ENCODE results near the gene USH2A.

USH2A gene

DNA sequence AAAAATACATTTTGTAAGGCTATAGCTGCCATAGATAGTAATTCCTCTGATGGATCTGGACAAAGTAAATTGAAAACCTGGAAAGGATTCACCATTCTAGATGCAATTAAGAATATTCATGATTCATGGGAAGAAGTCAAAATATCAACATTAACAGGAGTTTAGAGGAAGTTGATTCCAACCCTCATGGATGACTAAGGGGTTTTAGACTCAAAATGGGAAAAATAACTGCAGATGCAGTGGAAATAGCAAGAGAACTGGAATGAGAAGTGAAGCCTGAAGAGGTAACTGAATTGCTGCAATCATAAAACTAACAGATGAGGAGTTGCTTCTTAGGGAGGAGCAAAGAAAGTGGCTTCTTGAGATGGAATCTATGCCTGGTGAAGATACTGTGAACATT lies 625.4 kb downstream of the USH2A start:
- H3K4me3 ChIP-seq (ENCODE audit: low read length): no peak overlapping the region
- TF ChIP-seq, protein P1, sequence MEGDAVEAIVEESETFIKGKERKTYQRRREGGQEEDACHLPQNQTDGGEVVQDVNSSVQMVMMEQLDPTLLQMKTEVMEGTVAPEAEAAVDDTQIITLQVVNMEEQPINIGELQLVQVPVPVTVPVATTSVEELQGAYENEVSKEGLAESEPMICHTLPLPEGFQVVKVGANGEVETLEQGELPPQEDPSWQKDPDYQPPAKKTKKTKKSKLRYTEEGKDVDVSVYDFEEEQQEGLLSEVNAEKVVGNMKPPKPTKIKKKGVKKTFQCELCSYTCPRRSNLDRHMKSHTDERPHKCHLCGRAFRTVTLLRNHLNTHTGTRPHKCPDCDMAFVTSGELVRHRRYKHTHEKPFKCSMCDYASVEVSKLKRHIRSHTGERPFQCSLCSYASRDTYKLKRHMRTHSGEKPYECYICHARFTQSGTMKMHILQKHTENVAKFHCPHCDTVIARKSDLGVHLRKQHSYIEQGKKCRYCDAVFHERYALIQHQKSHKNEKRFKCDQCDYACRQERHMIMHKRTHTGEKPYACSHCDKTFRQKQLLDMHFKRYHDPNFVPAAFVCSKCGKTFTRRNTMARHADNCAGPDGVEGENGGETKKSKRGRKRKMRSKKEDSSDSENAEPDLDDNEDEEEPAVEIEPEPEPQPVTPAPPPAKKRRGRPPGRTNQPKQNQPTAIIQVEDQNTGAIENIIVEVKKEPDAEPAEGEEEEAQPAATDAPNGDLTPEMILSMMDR (conservative IDR thresholded peaks at IDR 0.05; ENCODE audit: low read length): no peak
- DNase-seq (ENCODE audit: low read depth): no peak

DNA sequence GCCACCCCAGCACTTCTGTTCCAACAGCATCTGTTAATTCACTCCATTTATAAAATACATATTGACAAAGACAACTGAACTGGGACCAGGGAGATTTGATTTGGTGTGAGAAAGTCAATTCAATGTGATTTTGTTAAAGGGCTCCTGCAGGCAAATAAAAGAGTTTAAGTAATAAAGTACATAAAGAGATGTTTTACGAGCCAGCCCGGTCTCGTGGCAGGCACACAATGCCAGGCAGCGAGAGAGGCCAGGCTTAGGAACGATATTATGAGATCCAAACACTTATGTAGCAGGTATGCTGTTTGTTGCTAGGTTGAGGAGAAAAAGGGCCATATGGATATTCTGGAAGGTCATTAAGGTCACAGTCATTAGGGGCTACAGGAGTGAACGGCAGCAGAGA lies 629.1 kb downstream of the USH2A start:
- no peak for DNase-seq (ENCODE audit: low read depth)
- TF ChIP-seq, protein P1 (conservative IDR thresholded peaks at IDR 0.05; ENCODE audit: low read length): no peak
- H3K4me3 ChIP-seq (ENCODE audit: low read length): no peak overlapping the region

DNA sequence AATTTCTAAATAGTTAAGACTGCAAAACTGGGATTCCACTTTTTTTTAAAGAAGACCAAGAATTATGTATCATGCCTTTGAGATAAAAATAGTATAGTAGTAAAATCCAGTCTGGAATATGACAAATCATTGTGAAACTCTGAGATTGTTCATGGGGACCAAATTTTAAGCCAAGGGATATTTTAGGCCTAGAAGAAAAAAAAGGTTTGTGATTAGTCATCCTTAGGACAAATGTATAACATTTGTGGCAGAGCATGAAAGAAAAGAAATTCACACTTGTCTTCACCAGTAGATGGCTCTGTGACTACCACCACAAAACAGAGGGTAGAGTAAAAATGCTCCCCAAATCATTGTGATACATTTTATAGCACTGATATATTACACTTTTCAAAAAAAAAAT lies 630.1 kb downstream of the USH2A start:
- peak; percentile 83 for DNase-seq (ENCODE audit: low read depth)
- TF ChIP-seq, protein P1 (conservative IDR thresholded peaks at IDR 0.05; ENCODE audit: low read length): peak; percentile 50
- no peak overlapping the region for H3K4me3 ChIP-seq (ENCODE audit: low read length)

- no peak overlapping the region for H3K4me3 ChIP-seq (ENCODE audit: low read length)
- DNase-seq (ENCODE audit: low read depth): no peak
- TF ChIP-seq, protein P1 (conservative IDR thresholded peaks at IDR 0.05; ENCODE audit: low read length): no peak
Measured at GRCh38 chr1:215792446-215792845, 630.8 kb downstream of the USH2A start.

GRCh38 chr1:215789981-215790380 lies 633.3 kb downstream of the USH2A start:
- DNase-seq (ENCODE audit: low read depth): no peak
- H3K4me3 ChIP-seq (ENCODE audit: low read length): no peak overlapping the region
- TF ChIP-seq, protein P1 (conservative IDR thresholded peaks at IDR 0.05; ENCODE audit: low read length): no peak

GRCh38 chr1:215786997-215787396 lies 636.3 kb downstream of the USH2A start:
- DNase-seq (ENCODE audit: low read depth): no peak
- no peak overlapping the region for H3K4me3 ChIP-seq (ENCODE audit: low read length)
- TF ChIP-seq, protein P1 (conservative IDR thresholded peaks at IDR 0.05; ENCODE audit: low read length): no peak

- no peak overlapping the region for H3K4me3 ChIP-seq (ENCODE audit: low read length)
- no peak for DNase-seq (ENCODE audit: low read depth)
- TF ChIP-seq, protein P1 (conservative IDR thresholded peaks at IDR 0.05; ENCODE audit: low read length): no peak
Measured at GRCh38 chr1:215780641-215781040, 642.6 kb downstream of the USH2A start.
